AG08395 (cell line): ENCODE measurements around the gene IGLL1.
"Not testable (repeated sequence)": the region's sequence is repeated elsewhere in the genome, so short reads cannot be mapped to it uniquely, and the experiment has no call there.

Experiments used
- DNase-seq: peaks from one replicate; pipeline ENCODE4 v3.0.0; 2012; ENCODE audit warnings: mixed read lengths, low spot score

The IGLL1 gene

DNA sequence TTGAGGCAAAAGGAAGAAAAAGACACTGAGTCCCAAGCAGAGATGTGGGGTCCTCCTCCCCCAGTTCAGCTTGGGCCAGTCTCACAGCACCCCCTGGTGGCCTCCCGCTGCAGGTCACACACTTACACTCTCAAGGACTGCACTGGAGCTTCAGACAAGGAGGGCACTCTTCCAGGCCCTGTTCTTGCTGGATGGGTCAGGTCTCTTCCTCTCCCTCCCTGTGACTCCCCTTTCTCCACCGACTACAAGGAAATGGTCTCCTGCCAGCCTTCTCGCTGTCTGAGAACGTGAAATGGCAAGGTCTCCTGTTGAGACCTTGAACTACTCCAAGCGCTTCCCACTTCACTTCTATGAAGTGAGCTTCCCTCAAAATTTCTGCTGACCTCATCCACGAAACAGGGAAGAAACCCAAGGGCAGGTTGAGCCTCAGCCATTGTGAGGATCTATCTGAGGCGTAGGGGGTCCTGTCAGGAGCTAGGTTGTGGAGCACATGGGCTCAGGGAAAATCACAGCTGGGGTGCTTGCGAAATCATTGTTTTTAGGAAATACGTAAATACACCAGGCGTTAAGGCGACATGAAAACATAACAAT lies 11.2 kb upstream of the IGLL1 start:
- DNase-seq = peak; percentile 69

- no peak for DNase-seq
Observed at GRCh38 chr22:23583836-23584235, 3.7 kb upstream of the IGLL1 start.

- no peak for DNase-seq
Observed at GRCh38 chr22:23583153-23583552, 3.1 kb upstream of the IGLL1 start.

GRCh38 chr22:23581260-23581650 lies 1.2 kb upstream of the IGLL1 start:
- no peak for DNase-seq

GRCh38 chr22:23580576-23581259 lies 628 bp upstream of the IGLL1 start:
- DNase-seq = no peak

- no peak for DNase-seq
Observed at GRCh38 chr22:23579280-23579679, 810 bp downstream of the IGLL1 start.

GRCh38 chr22:23578306-23578705 lies 1.8 kb downstream of the IGLL1 start:
- DNase-seq = no peak

- no peak for DNase-seq
Observed at GRCh38 chr22:23576681-23577080, 3.4 kb downstream of the IGLL1 start.

GRCh38 chr22:23575601-23576000 lies 4.5 kb downstream of the IGLL1 start:
- DNase-seq = no peak

DNA sequence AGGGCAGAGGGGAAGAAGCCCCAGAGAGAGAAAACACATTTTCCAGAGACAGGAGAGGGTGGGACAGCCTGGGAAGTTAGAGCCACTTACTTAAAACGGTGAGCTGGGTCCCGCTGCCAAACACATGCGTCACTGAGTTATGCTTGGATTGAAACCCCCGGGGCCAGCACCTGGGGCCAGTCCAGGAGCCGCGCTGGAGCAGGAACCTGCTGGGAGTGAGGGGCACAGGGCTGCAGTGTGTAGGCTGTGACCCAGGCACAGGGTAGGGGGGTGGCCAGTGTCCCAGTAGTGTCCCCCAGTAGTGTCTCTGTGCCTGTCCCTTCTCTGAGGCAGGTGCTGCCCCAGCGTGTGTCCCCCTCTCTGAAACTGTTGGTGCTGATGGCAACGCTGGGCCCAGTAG lies 5.2 kb downstream of the IGLL1 start:
- no peak for DNase-seq

DNA sequence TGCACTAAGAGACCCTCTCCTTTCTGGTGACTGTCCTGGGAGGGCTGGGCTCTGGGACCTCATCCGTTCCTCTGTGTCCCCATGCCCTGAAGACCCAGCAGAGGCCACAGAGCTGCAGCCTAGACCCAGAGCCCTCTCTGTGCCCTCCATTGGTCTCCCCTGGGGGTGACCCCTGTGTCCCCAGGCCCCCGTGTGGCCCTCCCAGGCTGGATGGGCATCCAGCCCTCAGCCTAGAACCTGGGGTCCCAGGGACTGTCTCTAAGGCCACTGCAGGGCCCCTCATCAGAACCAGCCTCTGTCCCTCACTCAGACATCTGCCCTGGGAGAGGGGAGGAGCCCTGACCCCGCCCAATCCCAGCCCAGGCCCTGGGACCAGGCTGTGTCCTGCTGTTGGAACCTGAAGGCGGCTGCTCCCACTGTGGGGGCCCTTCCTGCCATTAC lies 5.7 kb downstream of the IGLL1 start:
- DNase-seq = no peak

DNA sequence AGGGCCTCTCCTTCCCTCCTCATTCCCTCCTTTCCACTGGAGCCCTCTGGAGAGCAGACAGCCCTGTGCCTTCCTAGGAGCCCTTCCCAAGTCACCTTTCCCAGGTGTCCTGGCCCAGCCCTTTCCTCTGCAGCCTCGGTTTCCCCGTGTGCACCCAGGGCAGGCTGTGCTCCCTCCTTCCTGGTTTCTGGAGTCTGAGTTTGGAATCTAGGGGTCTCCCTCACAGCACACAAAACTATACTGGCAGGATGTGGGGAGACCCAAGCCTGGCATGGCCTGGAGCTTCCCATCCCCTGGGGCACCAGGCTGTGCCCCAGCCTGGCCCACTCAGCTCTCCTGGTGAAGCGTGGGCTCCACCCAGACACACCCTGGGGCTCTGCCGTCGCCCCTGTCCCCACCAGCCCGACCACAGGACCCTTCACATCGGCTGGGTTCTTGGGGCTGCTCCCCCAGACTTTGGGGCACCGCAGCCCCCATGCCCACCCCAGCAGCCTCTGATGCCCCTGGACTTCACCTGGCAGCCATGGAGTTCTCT lies 6.3 kb downstream of the IGLL1 start:
- DNase-seq = not testable (repeated sequence)

DNA sequence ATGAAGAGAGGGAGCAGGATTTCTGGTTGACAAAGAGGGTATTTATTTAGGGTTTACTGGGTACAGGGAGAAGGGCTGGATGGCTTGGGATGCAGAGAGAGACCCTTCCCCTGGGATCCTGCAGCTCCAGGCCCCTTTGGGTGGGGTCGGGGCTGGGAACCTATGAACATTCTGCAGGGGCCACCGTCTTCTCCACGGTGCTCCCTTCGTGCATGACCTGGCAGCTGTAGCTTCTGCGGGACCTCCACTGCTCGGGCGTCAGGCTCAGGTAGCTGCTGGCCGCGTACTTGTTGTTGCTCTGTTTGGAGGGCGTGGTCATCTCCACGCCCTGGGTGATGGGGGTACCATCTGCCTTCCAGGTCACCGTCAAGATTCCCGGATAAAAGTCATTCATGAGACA lies 7.0 kb downstream of the IGLL1 start:
- DNase-seq = not testable (repeated sequence)

- no peak for DNase-seq
Observed at GRCh38 chr22:23571486-23571885, 8.6 kb downstream of the IGLL1 start.

DNA sequence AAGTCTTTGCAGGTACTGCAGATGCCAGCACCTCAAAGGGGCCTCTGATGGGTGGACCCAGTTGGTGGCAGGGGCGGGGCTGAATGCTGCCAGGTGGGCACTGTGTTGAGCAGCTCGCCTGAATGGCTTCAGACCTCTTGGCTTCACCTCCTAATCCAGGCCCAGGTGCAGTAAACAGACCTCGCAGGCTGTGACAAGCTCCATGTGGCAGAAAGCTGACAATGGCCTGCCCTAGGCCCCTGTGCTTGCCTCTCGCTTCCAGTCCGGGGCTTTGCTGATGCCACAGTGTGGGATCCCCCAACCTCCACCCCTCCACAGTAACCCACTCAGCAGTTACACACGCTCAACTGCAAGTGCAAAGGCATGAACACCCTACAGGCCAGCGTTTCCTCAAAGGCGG lies 9.4 kb downstream of the IGLL1 start:
- no peak for DNase-seq

GRCh38 chr22:23569716-23570115 lies 10.4 kb downstream of the IGLL1 start:
- no peak for DNase-seq

DNA sequence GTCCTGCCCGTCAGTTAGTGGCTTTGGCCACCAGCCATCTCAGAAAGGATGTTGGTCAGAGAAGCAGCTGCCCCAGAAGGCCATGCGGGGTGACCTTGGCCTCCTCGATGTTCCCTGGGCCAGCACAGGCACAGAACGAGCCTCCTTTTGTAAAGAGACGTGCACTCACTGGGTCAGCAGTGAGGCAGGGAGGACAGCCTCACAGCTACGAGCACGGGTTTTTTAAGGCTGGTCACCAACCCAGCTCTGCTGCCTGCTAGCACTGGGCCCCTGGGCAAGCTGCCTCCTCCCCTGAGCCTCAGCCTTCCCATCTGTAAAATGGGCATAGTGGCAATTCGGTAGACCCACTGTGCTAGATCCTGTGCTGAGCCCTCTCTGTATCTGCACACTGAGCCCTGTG lies 10.8 kb downstream of the IGLL1 start:
- DNase-seq = no peak

- DNase-seq = no peak
Observed at GRCh38 chr22:23566705-23567475, 13.2 kb downstream of the IGLL1 start.

DNA sequence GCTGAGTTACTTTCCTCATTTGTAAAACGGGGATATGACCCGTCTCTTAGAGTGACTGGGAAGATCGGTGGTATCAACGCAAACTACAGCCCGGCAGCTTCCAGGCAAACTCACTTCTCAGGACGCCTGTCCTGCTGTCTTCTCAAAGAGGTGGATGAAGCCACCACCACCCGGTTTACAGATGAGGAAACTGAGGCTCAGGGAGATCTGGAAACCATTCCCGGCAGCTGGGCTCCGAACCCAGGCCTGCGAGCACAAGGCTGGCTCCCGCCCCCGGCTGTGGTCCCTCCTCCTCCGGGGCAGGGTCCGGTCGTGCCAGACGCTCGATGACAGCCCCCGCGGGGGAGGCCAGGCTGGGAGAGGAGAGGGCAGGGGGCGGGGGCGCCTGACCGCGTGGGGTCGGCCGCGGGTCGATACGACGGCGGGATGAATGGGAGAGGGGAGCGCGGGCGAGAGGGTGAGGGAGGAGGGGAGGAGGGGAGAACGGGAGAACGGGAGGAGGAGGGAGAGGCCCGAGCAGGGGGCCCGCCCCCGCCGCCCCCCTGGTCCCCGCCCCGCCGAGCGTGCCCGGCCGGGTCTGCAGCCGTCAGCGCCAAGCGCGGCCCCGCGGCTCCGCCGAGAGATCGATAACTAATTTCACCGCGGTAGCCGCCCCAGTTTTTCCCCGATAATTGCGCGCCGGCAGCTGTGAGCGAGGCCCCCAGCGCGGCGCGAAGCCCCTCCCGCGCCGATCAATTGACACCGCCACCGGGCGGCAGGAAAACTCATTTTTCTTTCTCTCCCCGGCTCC lies 14.0 kb downstream of the IGLL1 start:
- DNase-seq = no peak

DNA sequence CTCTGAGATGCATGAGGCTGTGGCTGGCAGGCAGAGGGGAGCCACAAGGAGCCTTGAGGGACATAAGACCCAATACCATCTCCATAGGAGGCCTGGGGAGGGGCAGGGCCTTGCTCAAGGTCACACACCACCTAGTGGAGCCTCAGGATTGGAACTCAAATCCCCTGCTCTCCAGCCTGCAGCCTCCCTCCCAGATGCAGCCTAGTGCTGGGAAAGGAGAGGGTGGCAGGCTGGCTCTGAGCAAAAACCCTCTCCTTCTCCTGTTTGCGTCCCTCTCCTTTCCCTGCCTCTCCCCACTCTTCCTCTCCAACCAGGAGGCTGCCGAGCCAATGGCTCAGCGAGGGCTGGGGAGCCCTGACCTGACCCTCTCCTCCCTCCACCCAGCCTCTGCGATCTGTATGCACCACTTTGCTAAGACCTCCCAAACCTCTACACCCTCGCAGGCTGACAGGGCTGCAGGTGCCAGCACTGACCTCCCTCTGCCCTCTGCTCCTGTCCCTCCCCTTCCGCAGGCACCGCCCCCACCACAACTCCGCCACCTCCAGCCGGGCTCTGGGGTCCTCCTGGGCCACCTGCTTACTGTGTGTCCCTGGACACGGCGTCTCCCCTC lies 14.7 kb downstream of the IGLL1 start:
- DNase-seq = no peak

- no peak for DNase-seq
Observed at GRCh38 chr22:23564276-23564675, 15.8 kb downstream of the IGLL1 start.

- DNase-seq = no peak
Observed at GRCh38 chr22:23563111-23563510, 17.0 kb downstream of the IGLL1 start.
